CD14-positive monocyte (primary cell): ENCODE measurements around the gene TRAPPC10. TPM values are rescaled to one million over a fixed set of nuclear protein-coding genes. Genes with fewer than 3 reads are reported as not detected.

ENCODE experiments used
- DNase-seq, 3 donors: peaks; one replicate each; pipeline ENCODE4 v3.0.0-alpha.2; 2011 to 2022
- H2AFZ ChIP-seq: 2 replicates; pipeline ENCODE4 v1.6.0; 2012; ENCODE audit warnings: mild to moderate bottlenecking, low read depth, low read length, inconsistent platforms; ENCODE audit not compliant: insufficient read depth, poor library complexity, severe bottlenecking
- H3K27ac ChIP-seq, 2 donors: 1 replicate in 1 of 2; 2 replicates in 1 of 2; pipeline ENCODE4 v1.5.1; 2012 to 2013; ENCODE audit warnings: low read length in 2 of 2, control low read depth in 1 of 2, inconsistent platforms in 1 of 2, low read depth in 1 of 2, mild to moderate bottlenecking in 1 of 2
- H3K27me3 ChIP-seq, 2 donors: one replicate each; pipeline versions ENCODE4 v1.6.0 to v1.6.1; 2011 to 2013; ENCODE audit warnings: low read length in 2 of 2; ENCODE audit not compliant: control insufficient read depth in 2 of 2, insufficient read depth in 2 of 2
- H3K36me3 ChIP-seq, 2 donors: replicated peaks in 1 of 2; 1 replicate in 1 of 2; 2 replicates in 1 of 2; pipeline versions ENCODE4 v1.5.1 to v1.6.1; 2012 to 2013; ENCODE audit warnings: low read length in 2 of 2, control low read depth in 1 of 2, inconsistent platforms in 1 of 2, mild to moderate bottlenecking in 1 of 2; ENCODE audit not compliant: insufficient read depth in 2 of 2, control insufficient read depth in 1 of 2
- H3K4me1 ChIP-seq, 2 donors: 1 replicate in 1 of 2; 2 replicates in 1 of 2; pipeline versions ENCODE4 v1.5.1 to v1.6.1; 2012 to 2013; ENCODE audit warnings: low read length in 2 of 2, control low read depth in 1 of 2, inconsistent platforms in 1 of 2, mild to moderate bottlenecking in 1 of 2, moderate library complexity in 1 of 2; ENCODE audit not compliant: insufficient read depth in 2 of 2, control insufficient read depth in 1 of 2
- H3K4me2 ChIP-seq: replicated peaks from 2 replicates; pipeline ENCODE3; 2012; ENCODE audit warnings: low read length, moderate library complexity, mild to moderate bottlenecking; ENCODE audit not compliant: poor library complexity, severe bottlenecking; ENCODE audit errors: extremely low read depth
- H3K4me3 ChIP-seq, 3 experiments: fragments of 200-600 bp in 1 of 3; sonication (generic) in 1 of 3; replicated peaks in 1 of 3; 1 replicate in 2 of 3; 2 replicates in 1 of 3; pipeline ENCODE4 v1.5.1; 2011 to 2013; ENCODE audit warnings: low read length in 3 of 3, mild to moderate bottlenecking in 3 of 3, control low read depth in 2 of 3, low read depth in 2 of 3, inconsistent platforms in 1 of 3, moderate library complexity in 1 of 3
- H3K79me2 ChIP-seq: 2 replicates; pipeline ENCODE4 v1.6.0; 2012; ENCODE audit warnings: mild to moderate bottlenecking, control low read depth, inconsistent platforms, low read length, moderate library complexity; ENCODE audit not compliant: insufficient read depth
- H3K9ac ChIP-seq: 2 replicates; pipeline ENCODE4 v1.6.0; 2017; ENCODE audit warnings: low read length, mild to moderate bottlenecking; ENCODE audit not compliant: insufficient read depth, poor library complexity, severe bottlenecking
- H3K9me3 ChIP-seq, 2 donors: replicated peaks in 1 of 2; 1 replicate in 1 of 2; 2 replicates in 1 of 2; pipeline versions ENCODE4 v1.5.1 to v1.6.1; 2012 to 2013; ENCODE audit warnings: low read length in 2 of 2, control low read depth in 1 of 2; ENCODE audit not compliant: control insufficient read depth in 1 of 2, insufficient read depth in 1 of 2
- H4K20me1 ChIP-seq: 2 replicates; pipeline ENCODE4 v1.6.0; 2012; ENCODE audit warnings: mild to moderate bottlenecking, low read length, control low read depth, moderate library complexity; ENCODE audit not compliant: insufficient read depth
- H3K27ac Mint-ChIP-seq, 7 donors: one replicate each; pipeline ENCODE4 v1.8.0; 2020; ENCODE audit warnings: mild to moderate bottlenecking in 7 of 7, mixed read lengths in 7 of 7, moderate library complexity in 6 of 7, inconsistent platforms in 2 of 7
- H3K27me3 Mint-ChIP-seq, 3 donors: one replicate each; pipeline ENCODE4 v1.8.0; 2021 to 2022; ENCODE audit warnings: low read depth in 3 of 3, mild to moderate bottlenecking in 3 of 3, mixed read lengths in 3 of 3, moderate library complexity in 3 of 3, inconsistent platforms in 1 of 3
- H3K36me3 Mint-ChIP-seq, 2 donors: one replicate each; pipeline ENCODE4 v1.8.0; 2020; ENCODE audit warnings: mixed read lengths in 2 of 2, inconsistent platforms in 1 of 2, mild to moderate bottlenecking in 1 of 2
- H3K4me1 Mint-ChIP-seq: one replicate; pipeline ENCODE4 v1.8.0; 2020; ENCODE audit warnings: mild to moderate bottlenecking, mixed read lengths
- H3K4me3 Mint-ChIP-seq, 2 donors: one replicate each; pipeline ENCODE4 v1.8.0; 2020; ENCODE audit warnings: mild to moderate bottlenecking in 2 of 2, mixed read lengths in 2 of 2, moderate library complexity in 1 of 2
- H3K9me3 Mint-ChIP-seq, 7 donors: one replicate each; pipeline ENCODE4 v1.8.0; 2020 to 2022; ENCODE audit warnings: mixed read lengths in 7 of 7, mild to moderate bottlenecking in 6 of 7, moderate library complexity in 6 of 7, inconsistent platforms in 2 of 7
- WGBS: methylation state at CpG from one replicate; pipeline ENCODE4 v1.1.5; 2013; ENCODE audit warnings: missing lambda C conversion rate; ENCODE audit not compliant: insufficient coverage; 5-methylcytosine and 5-hydroxymethylcytosine counted together
- intact Hi-C, 2 donors: fragments of 100-400 bp; cut with micrococcal nuclease; formaldehyde crosslinking; loops; one replicate each; pipeline versions ENCODE4 v1.15.0 to v1.15.1; 2023
- polyA plus RNA-seq, 3 donors: library from polyadenylated mRNA; depleted of rRNA in 1 of 3; unstranded in 2 of 3; stranded (reverse) in 1 of 3; fragments of 300-500 nt in 2 of 3; fragments of >200 nt in 1 of 3; fragmentation: Illumina TruSeq in 2 of 3; gene quantifications; 1 replicate in 2 of 3; 2 replicates in 1 of 3; pipeline ENCODE4 v1.2.3, GENCODE V29; 2012 to 2021
- TF ChIP-seq, protein P1 (sequence below): fragments of 200-600 bp; IDR thresholded peaks from one replicate; pipeline ENCODE4 v1.8.0; 2022; ENCODE audit warnings: antibody characterized with exemption, mild to moderate bottlenecking

TRAPPC10 gene
- polyA plus RNA-seq, 3 donors, result 5.9 to 40.6 (median 8.6) TPM

DNA sequence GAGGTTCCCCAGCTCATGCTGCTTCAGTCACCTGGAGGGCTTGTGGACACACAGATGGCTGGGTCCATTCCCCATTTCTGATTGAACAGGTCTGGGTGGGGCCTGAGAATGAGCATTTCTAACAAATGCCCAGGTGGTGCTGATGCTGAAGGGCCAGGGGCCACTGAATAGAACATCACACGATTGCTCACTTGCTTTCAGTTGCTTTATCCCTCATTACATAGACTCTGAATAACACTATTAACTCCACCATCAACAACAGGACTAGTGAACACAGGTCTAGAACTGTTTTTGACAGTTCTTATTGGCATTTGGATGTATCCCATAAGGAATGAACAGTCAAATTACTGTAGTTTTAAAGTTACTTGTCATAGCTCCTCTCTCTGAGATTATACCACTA lies 12.1 kb downstream of the TRAPPC10 start:
- H3K27me3 ChIP-seq, result no peaks in the 10 kb centered on the region
- no peak overlapping the region for H3K4me3 ChIP-seq
- TF ChIP-seq, protein P1, sequence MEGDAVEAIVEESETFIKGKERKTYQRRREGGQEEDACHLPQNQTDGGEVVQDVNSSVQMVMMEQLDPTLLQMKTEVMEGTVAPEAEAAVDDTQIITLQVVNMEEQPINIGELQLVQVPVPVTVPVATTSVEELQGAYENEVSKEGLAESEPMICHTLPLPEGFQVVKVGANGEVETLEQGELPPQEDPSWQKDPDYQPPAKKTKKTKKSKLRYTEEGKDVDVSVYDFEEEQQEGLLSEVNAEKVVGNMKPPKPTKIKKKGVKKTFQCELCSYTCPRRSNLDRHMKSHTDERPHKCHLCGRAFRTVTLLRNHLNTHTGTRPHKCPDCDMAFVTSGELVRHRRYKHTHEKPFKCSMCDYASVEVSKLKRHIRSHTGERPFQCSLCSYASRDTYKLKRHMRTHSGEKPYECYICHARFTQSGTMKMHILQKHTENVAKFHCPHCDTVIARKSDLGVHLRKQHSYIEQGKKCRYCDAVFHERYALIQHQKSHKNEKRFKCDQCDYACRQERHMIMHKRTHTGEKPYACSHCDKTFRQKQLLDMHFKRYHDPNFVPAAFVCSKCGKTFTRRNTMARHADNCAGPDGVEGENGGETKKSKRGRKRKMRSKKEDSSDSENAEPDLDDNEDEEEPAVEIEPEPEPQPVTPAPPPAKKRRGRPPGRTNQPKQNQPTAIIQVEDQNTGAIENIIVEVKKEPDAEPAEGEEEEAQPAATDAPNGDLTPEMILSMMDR, result no peak
- H3K79me2 ChIP-seq, result peaks cover 100% of the 10 kb centered on the region
- H3K9me3 ChIP-seq, result peaks cover 0 to 5% of the 10 kb centered on the region in 2 donors
- DNase-seq, result no peak
- peaks cover 19 to 28% of the 10 kb centered on the region in 2 donors for H3K4me1 ChIP-seq
- peak overlapping the region in 1 of 2 donors; percentile 50 for H3K27ac ChIP-seq
- Mint-ChIP-seq H3K27me3 (peaks cover 0 to 2% (median 0%) of the 10 kb centered on the region in 3 donors), H3K36me3 (peaks cover 8 to 15% of the 10 kb centered on the region in 2 donors), H3K4me3 (no peak overlapping the region), H3K9me3 (peaks cover 0 to 5% (median 0%) of the 10 kb centered on the region in 7 donors), H3K27ac (peak overlapping the region in 1 of 7 donors; percentile 41), H3K4me1 (peaks cover 39% of the 10 kb centered on the region)
- H3K9ac ChIP-seq, result no peak overlapping the region
- H4K20me1 ChIP-seq, result peaks cover 99% of the 10 kb centered on the region
- intact Hi-C loops, result no loop called here
- H3K36me3 ChIP-seq, result peaks cover 0 to 8% of the 10 kb centered on the region in 2 donors
- no peak overlapping the region for H2AFZ ChIP-seq
- WGBS, result no CpG with 5 or more reads among the region's 1 CpG
- no peak overlapping the region for H3K4me2 ChIP-seq

DNA sequence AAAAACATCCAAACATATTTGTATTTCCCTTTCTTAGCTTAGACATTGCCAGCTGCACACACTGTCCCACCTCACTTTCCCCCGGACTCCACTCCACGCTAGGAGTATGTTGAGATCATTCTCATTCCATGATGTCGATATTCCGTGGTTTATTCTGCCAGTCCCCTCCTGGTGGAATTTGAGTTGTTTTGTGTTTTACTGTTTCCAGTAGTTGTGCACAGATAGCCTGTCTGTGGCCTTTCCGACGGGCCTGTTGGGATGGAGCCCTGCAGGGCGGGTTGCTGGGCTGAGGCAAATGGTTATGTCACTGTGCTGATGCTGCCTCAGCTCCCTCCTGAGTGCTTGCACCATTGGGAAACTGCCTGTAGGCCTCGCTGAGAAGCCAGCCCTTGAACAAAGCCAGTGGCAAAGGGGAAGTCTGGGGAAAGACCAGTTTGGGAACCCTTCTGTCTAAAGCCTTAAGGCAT lies 12.8 kb downstream of the TRAPPC10 start:
- TF ChIP-seq, protein P1, result no peak
- no peak overlapping the region for H2AFZ ChIP-seq
- peak overlapping the region; percentile 59 to 86 (median 76) for H3K27ac Mint-ChIP-seq
- H3K36me3 Mint-ChIP-seq, result peaks cover 8 to 15% of the 10 kb centered on the region in 2 donors
- H4K20me1 ChIP-seq, result peaks cover 99% of the 10 kb centered on the region
- H3K9me3 Mint-ChIP-seq, result peaks cover 0 to 5% (median 0%) of the 10 kb centered on the region in 7 donors
- H3K27me3 Mint-ChIP-seq, result peaks cover 0 to 2% (median 0%) of the 10 kb centered on the region in 3 donors
- peak; percentile 63 to 82 (median 70) for DNase-seq
- peaks cover 100% of the 10 kb centered on the region for H3K79me2 ChIP-seq
- no peak overlapping the region for H3K4me3 ChIP-seq
- no peak overlapping the region for H3K9ac ChIP-seq
- peaks cover 0 to 5% of the 10 kb centered on the region in 2 donors for H3K9me3 ChIP-seq
- peak overlapping the region; percentile 20 to 38 for H3K27ac ChIP-seq
- peak overlapping the region; percentile 3 for H3K4me2 ChIP-seq
- H3K4me3 Mint-ChIP-seq, result no peak overlapping the region
- no peaks in the 10 kb centered on the region for H3K27me3 ChIP-seq
- intact Hi-C loops, result no loop called here
- peaks cover 38% of the 10 kb centered on the region for H3K4me1 Mint-ChIP-seq
- 36% methylated on average over 7 of the region's 8 CpGs for WGBS
- H3K4me1 ChIP-seq, result peaks cover 19 to 27% of the 10 kb centered on the region in 2 donors
- peaks cover 0 to 8% of the 10 kb centered on the region in 2 donors for H3K36me3 ChIP-seq
